Measurements from ENCODE around the gene BCKDHB.

DNA sequence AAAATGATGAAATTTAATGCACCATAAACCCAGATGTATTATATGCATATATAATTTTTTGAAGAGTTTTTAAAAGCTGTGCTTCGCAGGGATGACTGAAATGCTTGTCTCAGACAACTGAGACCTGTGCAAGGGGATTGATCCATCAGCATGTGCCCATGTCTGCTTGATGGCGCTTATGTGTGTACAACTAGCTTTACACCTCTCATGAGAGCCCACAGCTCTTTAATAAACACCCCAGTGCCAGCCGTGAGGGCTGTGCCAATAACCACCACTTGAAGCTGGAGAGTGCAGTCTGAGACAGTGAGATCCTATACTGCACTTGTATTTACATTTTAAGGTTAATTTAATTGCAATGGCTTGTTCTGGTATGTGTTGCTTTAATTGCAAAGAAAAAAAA lies 225.5 kb downstream of the BCKDHB start:
- TF ChIP-seq POLR2A (IDR thresholded peaks at IDR 0.05): no peak
- TF ChIP-seq, protein P1, sequence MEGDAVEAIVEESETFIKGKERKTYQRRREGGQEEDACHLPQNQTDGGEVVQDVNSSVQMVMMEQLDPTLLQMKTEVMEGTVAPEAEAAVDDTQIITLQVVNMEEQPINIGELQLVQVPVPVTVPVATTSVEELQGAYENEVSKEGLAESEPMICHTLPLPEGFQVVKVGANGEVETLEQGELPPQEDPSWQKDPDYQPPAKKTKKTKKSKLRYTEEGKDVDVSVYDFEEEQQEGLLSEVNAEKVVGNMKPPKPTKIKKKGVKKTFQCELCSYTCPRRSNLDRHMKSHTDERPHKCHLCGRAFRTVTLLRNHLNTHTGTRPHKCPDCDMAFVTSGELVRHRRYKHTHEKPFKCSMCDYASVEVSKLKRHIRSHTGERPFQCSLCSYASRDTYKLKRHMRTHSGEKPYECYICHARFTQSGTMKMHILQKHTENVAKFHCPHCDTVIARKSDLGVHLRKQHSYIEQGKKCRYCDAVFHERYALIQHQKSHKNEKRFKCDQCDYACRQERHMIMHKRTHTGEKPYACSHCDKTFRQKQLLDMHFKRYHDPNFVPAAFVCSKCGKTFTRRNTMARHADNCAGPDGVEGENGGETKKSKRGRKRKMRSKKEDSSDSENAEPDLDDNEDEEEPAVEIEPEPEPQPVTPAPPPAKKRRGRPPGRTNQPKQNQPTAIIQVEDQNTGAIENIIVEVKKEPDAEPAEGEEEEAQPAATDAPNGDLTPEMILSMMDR (IDR thresholded peaks at IDR 0.05): no peak
